ENCODE data around the gene NBPF4. TPM values are rescaled to one million over a fixed set of nuclear protein-coding genes. Genes with fewer than 3 reads are reported as not detected.
"Not testable (repeated sequence)": the region's sequence is repeated elsewhere in the genome, so short reads cannot be mapped to it uniquely, and the experiment has no call there.

Gene NBPF4
- total and polyA plus RNA-seq, 12 donors: 0.08 to 0.18 (median 0.14) TPM; not detected in 9

DNA sequence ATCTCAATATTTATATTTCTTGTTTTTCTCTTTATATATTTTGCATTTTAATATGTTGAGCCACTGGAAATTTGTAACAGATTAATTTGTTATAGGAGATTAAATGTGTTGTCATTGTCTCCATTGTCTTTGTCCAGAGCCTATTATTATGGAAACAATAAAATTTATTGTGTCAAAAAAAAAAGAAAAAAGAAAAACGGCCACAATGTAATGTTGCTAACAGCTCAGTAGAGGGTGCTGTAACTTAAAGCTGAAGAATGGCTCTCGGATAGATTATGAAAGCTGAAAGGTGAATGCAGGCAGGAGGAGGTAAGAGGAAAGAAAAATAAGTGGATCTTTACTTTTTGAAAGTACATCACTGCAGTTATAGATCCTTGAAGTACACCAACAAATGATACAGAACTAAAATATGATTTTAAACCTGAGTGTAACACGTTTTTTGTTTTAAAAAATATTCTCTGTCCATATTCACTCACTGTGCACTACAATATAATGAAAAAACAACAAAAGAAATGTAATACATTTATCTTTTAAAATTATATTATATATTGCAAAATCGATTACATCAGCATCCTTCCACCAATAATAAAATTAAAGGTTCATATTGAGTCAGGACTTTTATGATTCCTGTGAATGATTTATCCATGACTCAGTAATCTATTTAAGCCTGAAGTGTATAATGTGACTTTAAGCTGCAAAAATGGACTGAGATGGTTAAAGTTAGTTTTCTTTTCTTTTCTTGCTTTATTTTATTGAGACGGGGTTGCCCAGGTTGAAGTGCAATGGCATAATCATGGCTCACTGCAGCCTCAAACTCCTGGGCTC is 29.0 kb downstream of the NBPF4 start:
- H3K36me3 ChIP-seq (replicated peaks in 1 of 2); intact Hi-C loops (cut with DNase I); H3K4me3 ChIP-seq; H3K27ac ChIP-seq; H3K4me1 ChIP-seq (replicated peaks in 1 of 2); H3K9me3 ChIP-seq (replicated peaks in 1 of 3); DNase-seq: not testable (repeated sequence)
- H3K27me3 ChIP-seq: peaks cover 11% of the 10 kb centered on the region
- peak in 5 of 6 experiments; percentile 26 to 70 (median 51) for TF ChIP-seq CTCF (IDR thresholded peaks at IDR 0.05)
- 9 to 19% (median 16%) methylated on average over 4 to 5 of the region's 5 CpGs for WGBS, 4 donors

- 54 to 76% (median 66%) methylated on average over 1 of the region's 1 CpG for whole genome bisulfite sequencing, 4 donors
- TF ChIP-seq CTCF (IDR thresholded peaks at IDR 0.05) (no peak), POLR2A (IDR thresholded peaks at IDR 0.05) (no peak)
- no peaks in the 10 kb centered on the region for H3K36me3 ChIP-seq (replicated peaks in 1 of 2)
- H3K9me3 ChIP-seq (replicated peaks in 1 of 3): no peaks in the 10 kb centered on the region
- H3K27me3 ChIP-seq: peaks cover 18% of the 10 kb centered on the region
- H3K4me1 ChIP-seq (replicated peaks in 1 of 2): no peaks in the 10 kb centered on the region
- intact Hi-C loops (cut with DNase I): no loop called here
- H3K27ac ChIP-seq: no peak overlapping the region
- no peak for DNase-seq
- H3K4me3 ChIP-seq: no peak overlapping the region
Observed at GRCh38 chr1:108211014-108211413, 32.9 kb downstream of the NBPF4 start.

DNA sequence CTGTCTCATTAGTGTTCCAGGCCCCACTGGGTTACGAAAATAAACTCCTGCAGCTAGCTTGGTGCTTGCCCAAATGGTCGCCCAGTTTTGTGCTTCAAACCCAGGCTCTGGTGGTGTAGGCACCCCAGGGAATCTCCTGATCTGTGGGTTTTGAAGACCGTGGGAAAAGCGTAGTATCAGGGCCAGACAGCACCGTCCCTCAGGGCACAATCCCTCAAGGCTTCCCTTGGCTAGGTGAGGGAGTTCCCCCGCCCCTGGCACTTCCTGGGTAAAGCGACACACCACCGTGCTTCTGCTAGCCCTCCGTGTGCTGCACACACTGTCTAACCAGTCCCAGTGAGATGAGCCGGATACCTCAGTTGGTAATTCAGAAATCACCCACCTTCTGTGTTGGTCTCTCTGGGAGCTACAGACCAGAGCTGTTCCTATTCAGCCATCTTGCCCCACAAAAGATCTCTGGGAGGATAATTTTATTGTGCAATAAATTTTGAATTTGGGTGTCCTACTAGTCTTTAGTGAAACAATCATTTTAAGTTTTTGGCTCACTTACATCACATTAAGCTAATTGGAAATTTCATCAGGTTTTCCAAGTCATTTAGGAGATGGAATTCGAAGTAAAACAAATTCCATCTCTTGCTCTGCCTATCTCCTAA is 34.3 kb downstream of the NBPF4 start:
- no peaks in the 10 kb centered on the region for H3K4me1 ChIP-seq (replicated peaks in 1 of 2)
- TF ChIP-seq POLR2A (IDR thresholded peaks at IDR 0.05) (no peak), CTCF (IDR thresholded peaks at IDR 0.05) (no peak)
- no peaks in the 10 kb centered on the region for H3K9me3 ChIP-seq (replicated peaks in 1 of 3)
- peaks cover 18% of the 10 kb centered on the region for H3K27me3 ChIP-seq
- H3K4me3 ChIP-seq: no peak overlapping the region
- no peak for DNase-seq
- no peak overlapping the region for H3K27ac ChIP-seq
- 65 to 76% (median 74%) methylated on average over 5 to 11 of the region's 11 CpGs for WGBS, 4 donors
- intact Hi-C loops (cut with DNase I): no loop called here
- no peaks in the 10 kb centered on the region for H3K36me3 ChIP-seq (replicated peaks in 1 of 2)

- no peak for TF ChIP-seq CTCF (IDR thresholded peaks at IDR 0.05)
- Histone ChIP-seq H3K27ac (no peak overlapping the region), H3K9me3 (replicated peaks in 1 of 3) (no peaks in the 10 kb centered on the region), H3K4me1 (replicated peaks in 1 of 2) (no peaks in the 10 kb centered on the region), H3K4me3 (no peak overlapping the region), H3K36me3 (replicated peaks in 1 of 2) (no peaks in the 10 kb centered on the region), H3K27me3 (peaks cover 16% of the 10 kb centered on the region)
- DNase-seq: no peak
- 68 to 75% (median 71%) methylated on average over 7 to 11 of the region's 11 CpGs for WGBS, 4 donors
- intact Hi-C loops (cut with DNase I): no loop called here
Observed at GRCh38 chr1:108208724-108209446, 35.0 kb downstream of the NBPF4 start.

DNA sequence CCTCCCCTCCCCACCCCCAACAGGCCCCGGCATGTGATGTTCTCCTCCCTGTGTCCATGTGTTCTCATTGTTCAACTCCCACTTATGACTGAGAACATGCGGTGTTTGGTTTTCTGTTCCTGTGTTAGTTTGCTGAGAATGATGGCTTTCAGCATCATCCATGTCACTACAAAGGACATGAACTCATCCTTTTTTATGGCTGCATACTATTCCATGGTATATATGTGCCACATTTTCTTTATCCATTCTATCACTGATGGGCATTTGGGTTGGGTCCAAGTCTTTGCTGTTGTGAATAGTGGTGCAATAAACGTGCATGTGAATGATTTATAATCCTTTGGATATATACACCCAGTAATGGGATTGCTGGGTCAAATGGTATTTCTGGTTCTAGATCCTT is 40.3 kb downstream of the NBPF4 start:
- H3K4me3 ChIP-seq; DNase-seq; H3K9me3 ChIP-seq (replicated peaks in 1 of 3); intact Hi-C loops (cut with DNase I); H3K36me3 ChIP-seq (replicated peaks in 1 of 2); H3K27ac ChIP-seq; H3K27me3 ChIP-seq: not testable (repeated sequence)
- WGBS, 4 donors: 80 to 94% (median 85%) methylated on average over 3 of the region's 3 CpGs
- H3K4me1 ChIP-seq (replicated peaks in 1 of 2): peaks cover 14 to 15% of the 10 kb centered on the region in 2 donors
